Loucy (cell line): Measurements from ENCODE around the gene ALDH1A1.

ENCODE experiments used
- H2AFZ ChIP-seq: fragments of 200-600 bp; sonication (generic); 2 replicates; pipeline ENCODE4 v1.6.0; 2016; ENCODE audit warnings: antibody characterized with exemption, mild to moderate bottlenecking, low read length, moderate library complexity
- H3F3A ChIP-seq: fragments of 200-600 bp; 2 replicates; pipeline ENCODE4 v1.6.0; 2016; ENCODE audit warnings: antibody characterized with exemption, low read depth, mild to moderate bottlenecking
- H3K27me3 ChIP-seq: fragments of 200-600 bp; sonication (generic); 2 replicates; pipeline ENCODE4 v1.6.1; 2014; ENCODE audit warnings: low read length, mild to moderate bottlenecking; ENCODE audit not compliant: insufficient read depth, poor library complexity, severe bottlenecking
- H3K36me3 ChIP-seq: fragments of 200-600 bp; sonication (generic); 2 replicates; pipeline ENCODE4 v1.6.1; 2016; ENCODE audit warnings: low read length; ENCODE audit not compliant: insufficient read depth
- H3K4me1 ChIP-seq: fragments of 200-600 bp; sonication (generic); 2 replicates; pipeline ENCODE4 v1.5.1; 2014; ENCODE audit warnings: low read length, mild to moderate bottlenecking; ENCODE audit not compliant: insufficient read depth, poor library complexity, severe bottlenecking
- H3K4me2 ChIP-seq: fragments of 200-600 bp; sonication (generic); 2 replicates; pipeline ENCODE4 v1.6.0; 2014; ENCODE audit warnings: antibody characterized with exemption, low read length, low read depth, mild to moderate bottlenecking; ENCODE audit not compliant: poor library complexity, severe bottlenecking
- H3K4me3 ChIP-seq: fragments of 200-600 bp; sonication (generic); 2 replicates; pipeline ENCODE4 v1.5.1; 2014; ENCODE audit warnings: low read length, mild to moderate bottlenecking, mixed read lengths; ENCODE audit not compliant: poor library complexity, severe bottlenecking
- H3K79me2 ChIP-seq: fragments of 200-600 bp; sonication (generic); 2 replicates; pipeline ENCODE4 v1.6.1; 2014; ENCODE audit warnings: low read length; ENCODE audit not compliant: insufficient read depth
- H3K9ac ChIP-seq: fragments of 200-600 bp; sonication (generic); 2 replicates; pipeline ENCODE4 v1.6.0; 2014; ENCODE audit warnings: mild to moderate bottlenecking, low read depth, low read length, moderate library complexity; ENCODE audit not compliant: poor library complexity, severe bottlenecking
- H3K9me2 ChIP-seq: fragments of 200-600 bp; sonication (generic); replicated peaks from 2 replicates; pipeline ENCODE4 v1.6.1; 2016; ENCODE audit warnings: low read depth, low read length, mixed read lengths
- H3K9me3 ChIP-seq: fragments of 200-600 bp; sonication (generic); 2 replicates; pipeline ENCODE4 v1.6.1; 2014; ENCODE audit warnings: mild to moderate bottlenecking, antibody characterized with exemption, low read length, low read depth; ENCODE audit not compliant: insufficient read depth
- H4K20me1 ChIP-seq: fragments of 200-600 bp; sonication (generic); 2 replicates; pipeline ENCODE4 v1.6.0; 2014; ENCODE audit warnings: antibody characterized with exemption, low read length, mild to moderate bottlenecking; ENCODE audit not compliant: insufficient read depth, poor library complexity, severe bottlenecking
- CTCF ChIP-seq: fragments of 200-600 bp; sonication (generic); conservative IDR thresholded peaks from 2 replicates; pipeline ENCODE4 v1.5.1; 2014; ENCODE audit warnings: mild to moderate bottlenecking, antibody characterized with exemption, low read length
- EZH2phosphoT487 ChIP-seq: fragments of 200-600 bp; IDR thresholded peaks from 2 replicates; pipeline ENCODE4 v1.6.1; 2018; ENCODE audit warnings: antibody characterized with exemption, mild to moderate bottlenecking, moderate library complexity, borderline replicate concordance

ALDH1A1 gene

DNA sequence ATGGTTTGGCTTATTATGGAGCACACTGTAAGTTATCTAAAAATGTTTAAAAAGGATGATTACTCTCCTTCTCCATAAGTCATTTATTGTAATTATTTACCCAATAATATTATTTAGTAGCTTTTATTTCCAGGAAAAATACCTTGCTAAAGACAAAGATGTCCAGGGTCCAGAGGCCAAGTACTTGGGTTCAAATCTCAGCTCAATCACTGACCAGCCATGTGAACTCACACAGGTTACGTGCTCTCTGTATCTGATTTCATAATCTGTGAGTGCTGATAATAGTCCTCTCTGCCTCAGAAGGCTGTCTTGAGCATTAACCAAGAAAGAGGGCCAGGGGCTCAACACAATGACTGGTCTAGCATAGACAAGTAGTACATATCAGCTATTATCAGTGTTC lies 27.0 kb downstream of the ALDH1A1 start:
- Histone ChIP-seq H3K4me3 (no peak overlapping the region), H3F3A (no peaks in the 10 kb centered on the region), H3K9ac (no peak overlapping the region), H3K9me3 (no peaks in the 10 kb centered on the region), H3K79me2 (no peaks in the 10 kb centered on the region), H3K27me3 (no peaks in the 10 kb centered on the region), H3K9me2 (no peaks in the 10 kb centered on the region), H3K36me3 (peaks cover 6% of the 10 kb centered on the region; the same call in 1 of the 2 replicates), H2AFZ (no peak overlapping the region), H3K4me1 (no peaks in the 10 kb centered on the region), H4K20me1 (no peaks in the 10 kb centered on the region), H3K4me2 (no peak overlapping the region)
- TF ChIP-seq CTCF, result no peak
- TF ChIP-seq EZH2phosphoT487, result no peak

DNA sequence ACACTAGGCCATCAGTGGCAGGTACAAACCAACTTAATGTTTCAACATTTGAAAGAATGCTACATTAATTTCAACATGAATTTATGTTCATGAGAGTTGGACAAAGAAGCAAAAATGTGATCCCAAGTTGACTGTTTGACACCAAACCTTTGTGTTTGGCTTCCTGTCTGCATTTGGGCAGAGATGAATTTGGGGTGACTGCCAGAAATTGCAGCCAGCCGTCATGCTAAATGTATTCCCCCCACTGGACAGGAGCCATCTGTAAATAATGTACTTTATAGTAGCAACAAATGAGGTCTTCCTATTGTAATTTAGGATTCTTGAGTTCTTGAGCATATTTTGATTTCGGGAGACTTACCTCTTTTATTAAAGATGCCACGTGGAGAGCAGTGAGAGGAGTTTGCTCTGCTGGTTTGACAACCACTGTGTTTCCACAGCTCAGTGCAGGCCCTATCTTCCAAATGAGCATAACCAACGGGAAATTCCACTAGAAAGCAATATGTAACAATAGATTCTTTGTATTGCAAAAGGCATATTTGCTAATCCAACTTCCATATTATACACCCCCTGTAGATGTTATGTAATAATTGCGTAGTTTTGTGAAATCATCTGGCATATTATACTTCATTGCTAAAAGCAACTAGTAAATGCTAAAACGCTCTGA lies 27.6 kb downstream of the ALDH1A1 start:
- no peaks in the 10 kb centered on the region for H3K4me1 ChIP-seq
- H3K4me2 ChIP-seq, result no peak overlapping the region
- H3K9me3 ChIP-seq, result no peaks in the 10 kb centered on the region
- H3K9ac ChIP-seq, result no peak overlapping the region
- H4K20me1 ChIP-seq, result no peaks in the 10 kb centered on the region
- H3K79me2 ChIP-seq, result no peaks in the 10 kb centered on the region
- no peaks in the 10 kb centered on the region for H3K27me3 ChIP-seq
- no peak overlapping the region for H3K4me3 ChIP-seq
- no peaks in the 10 kb centered on the region for H3F3A ChIP-seq
- peaks cover 6% of the 10 kb centered on the region; the same call in 1 of the 2 replicates for H3K36me3 ChIP-seq
- TF ChIP-seq EZH2phosphoT487, result no peak
- no peak for TF ChIP-seq CTCF
- no peaks in the 10 kb centered on the region for H3K9me2 ChIP-seq
- H2AFZ ChIP-seq, result no peak overlapping the region

DNA sequence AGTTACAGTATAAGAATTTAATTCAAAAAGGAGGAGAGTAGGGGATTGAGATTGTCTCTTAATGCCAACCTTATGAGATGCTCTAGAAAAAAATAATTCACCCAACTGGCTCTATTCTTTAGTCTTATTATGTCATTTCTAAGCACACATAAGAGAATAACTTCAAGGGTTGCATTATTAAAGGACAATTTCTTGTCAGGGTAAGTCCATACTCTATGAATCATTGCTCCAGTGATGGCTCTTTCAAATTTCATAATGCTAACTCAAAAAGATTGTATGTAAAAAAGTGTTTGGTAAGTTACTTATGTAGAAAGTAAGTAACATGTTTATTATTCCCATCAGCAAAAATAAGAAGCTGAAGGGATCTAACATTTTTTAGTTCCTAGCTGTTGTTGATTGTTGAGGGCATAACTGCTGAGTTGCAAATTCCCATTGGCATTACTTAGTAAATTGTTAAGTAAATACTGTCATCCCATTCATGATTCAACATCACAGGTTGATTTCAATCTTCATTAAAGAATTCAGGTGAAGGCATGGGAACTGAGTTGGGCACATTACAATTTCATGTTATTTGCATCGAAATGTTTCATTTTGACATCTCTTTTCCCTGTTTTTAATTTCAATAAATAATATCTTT lies 28.6 kb downstream of the ALDH1A1 start:
- H3F3A ChIP-seq, result no peaks in the 10 kb centered on the region
- H3K4me3 ChIP-seq, result no peak overlapping the region
- H3K36me3 ChIP-seq, result peaks cover 6% of the 10 kb centered on the region; the same call in 1 of the 2 replicates
- H3K4me1 ChIP-seq, result no peaks in the 10 kb centered on the region
- no peak overlapping the region for H2AFZ ChIP-seq
- no peak overlapping the region for H3K9ac ChIP-seq
- no peaks in the 10 kb centered on the region for H3K79me2 ChIP-seq
- H3K4me2 ChIP-seq, result no peak overlapping the region
- H3K9me3 ChIP-seq, result no peaks in the 10 kb centered on the region
- H4K20me1 ChIP-seq, result no peaks in the 10 kb centered on the region
- TF ChIP-seq CTCF (no peak), EZH2phosphoT487 (no peak)
- H3K9me2 ChIP-seq, result no peaks in the 10 kb centered on the region
- no peaks in the 10 kb centered on the region for H3K27me3 ChIP-seq
